IPS-18a (cell line): ENCODE measurements around the gene IPO5.

Experiments
- H3K27ac ChIP-seq: one replicate; pipeline ENCODE4 v1.5.1; 2013; ENCODE audit warnings: low read length
- H3K27me3 ChIP-seq: one replicate; pipeline ENCODE4 v1.6.1; 2013; ENCODE audit warnings: mild to moderate bottlenecking, low read length; ENCODE audit not compliant: control insufficient read depth, insufficient read depth
- H3K36me3 ChIP-seq: one replicate; pipeline ENCODE4 v1.6.1; 2013; ENCODE audit warnings: low read depth, low read length; ENCODE audit not compliant: control insufficient read depth
- H3K4me1 ChIP-seq: one replicate; pipeline ENCODE4 v1.6.1; 2013; ENCODE audit warnings: low read depth, low read length; ENCODE audit not compliant: control insufficient read depth
- H3K4me3 ChIP-seq: one replicate; pipeline ENCODE4 v1.5.1; 2013; ENCODE audit warnings: low read length
- H3K9ac ChIP-seq: one replicate; pipeline ENCODE4 v1.6.1; 2013; ENCODE audit warnings: mild to moderate bottlenecking, low read length, moderate library complexity
- H3K9me3 ChIP-seq: one replicate; pipeline ENCODE4 v1.6.1; 2013; ENCODE audit warnings: low read depth, low read length; ENCODE audit not compliant: control insufficient read depth

Gene IPO5

DNA sequence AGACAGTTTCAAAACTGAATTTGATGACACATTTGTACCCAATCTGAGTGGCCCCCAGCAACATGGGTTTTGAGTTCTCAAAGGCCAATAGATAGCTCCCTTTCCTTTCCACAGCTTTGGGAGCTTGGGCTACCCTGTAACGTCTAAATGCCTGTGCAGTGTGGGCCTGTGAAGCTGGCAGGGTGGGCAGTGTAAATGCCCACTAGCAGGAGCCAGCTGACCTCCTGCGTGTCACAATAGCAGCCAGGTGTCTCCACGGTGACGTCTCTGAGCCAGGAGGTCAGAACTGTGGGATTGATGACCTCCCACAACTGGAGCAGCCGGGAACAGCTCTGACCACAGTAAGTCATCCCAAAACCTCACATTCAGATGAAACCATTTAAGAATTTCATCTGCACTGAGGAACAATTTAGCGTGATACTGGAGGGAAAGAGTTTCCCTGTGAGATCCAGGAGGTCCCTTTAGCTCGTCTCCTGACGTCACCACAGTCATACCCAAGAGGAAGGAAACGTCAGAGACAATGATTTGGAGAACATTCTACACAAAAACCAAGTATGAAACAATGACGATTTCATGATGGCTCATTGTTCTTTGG is at the start of gene IPO5:
TSS of gene IPO5 (plus strand) at position 300 of the 595 bp plus-strand sequence. CDS start 23,022 bp downstream, outside the sequence.
- H3K9me3 ChIP-seq = no peaks in the 10 kb centered on the region
- no peaks in the 10 kb centered on the region for H3K36me3 ChIP-seq
- no peaks in the 10 kb centered on the region for H3K4me1 ChIP-seq
- no peak within 1 kb of the TSS for H3K4me3 ChIP-seq
- no peak within 1 kb of the TSS for H3K9ac ChIP-seq
- no peaks in the 10 kb centered on the region for H3K27me3 ChIP-seq
- no peak within 1 kb of the TSS for H3K27ac ChIP-seq

DNA sequence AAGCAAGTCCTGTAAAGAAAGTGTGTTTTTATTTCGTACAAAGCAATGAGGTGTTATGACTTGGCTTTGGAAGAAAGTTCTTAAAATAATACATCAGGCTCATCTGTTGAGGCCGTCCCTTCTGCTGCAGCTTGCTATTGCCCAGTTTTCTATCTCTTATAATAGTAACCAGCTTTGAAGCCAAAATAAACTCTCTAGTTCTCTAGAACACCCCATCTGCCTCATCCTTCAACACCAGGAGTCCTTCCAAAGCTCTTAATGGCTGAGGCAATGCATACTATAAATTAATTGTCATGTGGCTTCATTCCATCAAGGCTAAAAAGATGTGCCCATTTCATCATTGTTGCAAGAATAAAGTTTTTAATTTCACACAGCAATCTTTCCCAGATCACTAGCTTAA is 49.4 kb upstream of the IPO5 start:
- Histone ChIP-seq H3K27me3 (no peaks in the 10 kb centered on the region), H3K27ac (no peak overlapping the region), H3K4me1 (no peaks in the 10 kb centered on the region), H3K9ac (no peak overlapping the region), H3K9me3 (no peaks in the 10 kb centered on the region), H3K36me3 (no peaks in the 10 kb centered on the region), H3K4me3 (no peak overlapping the region)

GRCh38 chr13:97905517-97905916 is 48.0 kb upstream of the IPO5 start:
- Histone ChIP-seq H3K4me1 (no peaks in the 10 kb centered on the region), H3K9me3 (no peaks in the 10 kb centered on the region), H3K36me3 (no peaks in the 10 kb centered on the region), H3K9ac (no peak overlapping the region), H3K27me3 (no peaks in the 10 kb centered on the region), H3K27ac (no peak overlapping the region), H3K4me3 (no peak overlapping the region)

GRCh38 chr13:97911311-97912138 is 42.0 kb upstream of the IPO5 start:
- H3K4me3 ChIP-seq = no peak overlapping the region
- H3K9me3 ChIP-seq = no peaks in the 10 kb centered on the region
- no peaks in the 10 kb centered on the region for H3K36me3 ChIP-seq
- no peak overlapping the region for H3K27ac ChIP-seq
- no peak overlapping the region for H3K9ac ChIP-seq
- H3K4me1 ChIP-seq = no peaks in the 10 kb centered on the region
- H3K27me3 ChIP-seq = no peaks in the 10 kb centered on the region

DNA sequence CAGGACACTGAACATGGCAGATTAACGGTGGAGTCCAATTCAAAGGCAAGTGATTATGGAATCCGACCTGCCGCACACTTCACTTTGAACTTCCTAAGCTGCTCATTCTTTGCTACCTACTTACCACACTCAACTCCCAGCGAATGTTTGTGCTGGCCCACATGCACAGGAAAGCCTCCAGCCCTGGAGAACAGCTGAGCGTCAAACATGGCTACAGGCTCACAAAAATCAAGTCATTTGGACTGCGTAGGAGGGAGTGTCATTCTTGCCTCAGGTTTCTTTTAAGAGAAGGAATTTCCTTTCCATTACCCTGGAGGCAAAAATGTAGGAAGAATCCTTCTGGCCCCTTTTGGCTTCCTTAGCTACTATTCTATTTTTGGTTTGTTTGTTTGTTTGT is 41.3 kb upstream of the IPO5 start:
- Histone ChIP-seq H3K27me3 (no peaks in the 10 kb centered on the region), H3K9ac (no peak overlapping the region), H3K4me1 (no peaks in the 10 kb centered on the region), H3K36me3 (no peaks in the 10 kb centered on the region), H3K9me3 (no peaks in the 10 kb centered on the region), H3K27ac (no peak overlapping the region), H3K4me3 (no peak overlapping the region)

- Histone ChIP-seq H3K9ac (no peak overlapping the region), H3K27me3 (no peaks in the 10 kb centered on the region), H3K9me3 (no peaks in the 10 kb centered on the region), H3K4me3 (no peak overlapping the region), H3K27ac (no peak overlapping the region), H3K4me1 (no peaks in the 10 kb centered on the region), H3K36me3 (no peaks in the 10 kb centered on the region)
These were observed 40.3 kb upstream of the IPO5 start for GRCh38 chr13:97913206-97913605.

DNA sequence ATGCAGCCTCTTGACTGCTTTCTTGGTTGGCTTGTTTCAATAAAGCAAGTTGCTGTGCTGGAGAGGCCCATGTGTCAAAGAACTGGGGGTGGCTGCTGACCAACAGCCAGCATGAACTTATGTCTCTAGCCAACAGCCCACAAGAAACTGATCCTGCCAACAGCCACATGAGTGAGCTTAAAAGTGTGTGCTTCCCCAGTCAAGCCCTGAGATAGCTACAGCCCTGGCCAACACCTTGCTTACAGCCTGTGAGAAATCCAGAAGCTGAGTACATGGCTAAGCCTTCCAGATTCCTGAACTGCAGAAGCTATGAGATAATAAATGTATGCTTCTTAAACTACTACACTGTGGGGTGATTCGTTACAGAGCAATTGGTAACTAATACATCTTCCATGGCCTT is 38.9 kb upstream of the IPO5 start:
- no peak overlapping the region for H3K4me3 ChIP-seq
- H3K9me3 ChIP-seq = no peaks in the 10 kb centered on the region
- no peak overlapping the region for H3K9ac ChIP-seq
- no peaks in the 10 kb centered on the region for H3K27me3 ChIP-seq
- H3K36me3 ChIP-seq = no peaks in the 10 kb centered on the region
- no peaks in the 10 kb centered on the region for H3K4me1 ChIP-seq
- no peak overlapping the region for H3K27ac ChIP-seq

- Histone ChIP-seq H3K9me3 (no peaks in the 10 kb centered on the region), H3K4me1 (no peaks in the 10 kb centered on the region), H3K27ac (no peak overlapping the region), H3K9ac (no peak overlapping the region), H3K27me3 (no peaks in the 10 kb centered on the region), H3K4me3 (no peak overlapping the region), H3K36me3 (no peaks in the 10 kb centered on the region)
These were observed 32.2 kb upstream of the IPO5 start for GRCh38 chr13:97921176-97921816.

DNA sequence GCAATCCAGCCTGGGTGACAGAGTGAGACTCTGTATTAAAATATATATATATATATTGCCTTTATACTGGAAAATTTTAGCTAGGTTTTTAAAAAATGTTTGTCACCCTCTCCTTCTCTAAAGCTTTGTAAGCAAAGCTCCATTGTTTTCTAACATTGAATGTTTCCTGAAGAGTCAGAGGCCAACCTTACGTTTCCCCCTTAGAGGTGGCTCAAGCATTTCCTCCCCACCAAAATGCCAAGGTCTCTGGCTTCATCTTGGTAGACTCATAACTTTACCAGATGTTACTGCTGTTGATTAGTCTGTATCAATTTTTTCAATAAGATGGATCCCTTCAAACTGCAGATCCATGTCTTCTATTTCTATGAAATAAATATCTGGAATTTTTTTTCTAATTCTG is 25.2 kb upstream of the IPO5 start:
- Histone ChIP-seq H3K4me3 (no peak overlapping the region), H3K9me3 (no peaks in the 10 kb centered on the region), H3K9ac (no peak overlapping the region), H3K4me1 (no peaks in the 10 kb centered on the region), H3K36me3 (no peaks in the 10 kb centered on the region), H3K27ac (no peak overlapping the region), H3K27me3 (no peaks in the 10 kb centered on the region)

DNA sequence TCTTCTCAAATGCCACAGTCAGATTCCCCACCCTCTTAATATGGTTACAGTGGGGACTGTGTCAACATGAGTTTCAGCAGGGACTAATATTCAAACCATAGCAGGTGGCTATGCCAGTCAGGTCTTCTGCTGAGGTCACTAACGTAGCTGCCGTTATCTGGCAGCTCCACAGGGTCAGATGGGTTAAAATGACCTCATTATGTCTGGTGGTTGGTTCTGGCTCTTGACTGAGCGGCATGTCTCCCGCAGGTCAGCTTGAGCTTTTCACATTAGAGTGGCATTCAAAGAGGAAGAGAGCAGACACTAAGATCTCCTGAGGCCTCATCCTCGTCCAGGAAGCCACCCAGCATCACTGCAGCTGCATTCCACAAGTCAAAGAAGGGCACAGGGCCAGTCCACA is 21.4 kb upstream of the IPO5 start:
- H3K27ac ChIP-seq = no peak overlapping the region
- H3K4me3 ChIP-seq = no peak overlapping the region
- no peak overlapping the region for H3K9ac ChIP-seq
- no peaks in the 10 kb centered on the region for H3K27me3 ChIP-seq
- H3K4me1 ChIP-seq = peaks cover 4% of the 10 kb centered on the region
- no peaks in the 10 kb centered on the region for H3K36me3 ChIP-seq
- no peaks in the 10 kb centered on the region for H3K9me3 ChIP-seq

GRCh38 chr13:97932647-97933046 is 20.8 kb upstream of the IPO5 start:
- no peaks in the 10 kb centered on the region for H3K27me3 ChIP-seq
- H3K9me3 ChIP-seq = no peaks in the 10 kb centered on the region
- no peak overlapping the region for H3K27ac ChIP-seq
- H3K9ac ChIP-seq = no peak overlapping the region
- no peak overlapping the region for H3K4me3 ChIP-seq
- peaks cover 4% of the 10 kb centered on the region for H3K4me1 ChIP-seq
- H3K36me3 ChIP-seq = no peaks in the 10 kb centered on the region
